Fibroblast of gingiva (primary cell): ENCODE data around the gene MS4A15.
"Not testable (repeated sequence)": the region's sequence is repeated elsewhere in the genome, so short reads cannot be mapped to it uniquely, and the experiment has no call there.

Experiments
- DNase-seq: peaks from one replicate; pipeline ENCODE4 v3.0.0-alpha.2; 2011; ENCODE audit warnings: low read depth

Gene MS4A15

DNA sequence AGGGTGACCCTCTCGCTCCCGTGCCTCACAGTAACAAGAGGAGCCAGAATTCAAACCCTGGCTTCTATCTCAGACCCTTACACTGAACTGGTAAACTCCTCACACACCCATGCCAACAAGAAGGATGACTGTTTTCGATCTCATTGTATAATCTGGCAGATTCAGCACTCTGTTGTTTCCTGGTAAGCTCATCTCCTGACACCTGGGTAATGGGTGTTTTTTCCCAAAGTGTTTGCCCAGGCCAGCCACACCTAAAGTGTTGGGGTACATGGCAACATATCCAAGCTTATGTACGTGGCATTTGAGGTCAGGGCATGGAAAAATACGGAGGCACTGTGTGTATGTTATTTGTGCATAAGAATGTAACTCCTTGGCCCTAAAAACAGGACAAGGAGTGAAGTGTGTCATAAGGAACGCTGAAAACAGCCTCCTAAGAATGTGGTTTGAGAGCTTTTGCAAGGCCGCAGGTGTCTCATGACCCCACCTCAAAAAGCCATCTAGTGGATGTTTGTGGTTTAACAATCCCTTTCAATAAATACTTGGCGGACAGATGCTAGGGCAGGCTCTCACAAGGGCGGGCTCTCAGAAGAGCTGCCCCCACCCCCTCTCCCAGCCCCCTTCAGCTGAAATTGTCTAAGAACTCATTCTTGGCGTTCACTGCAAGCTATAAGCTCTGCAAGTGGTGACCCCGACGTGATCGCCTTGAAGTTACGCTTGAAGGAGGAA is at the start of gene MS4A15:
TSS of gene MS4A15 (plus strand) at position 561 of the 726 bp plus-strand sequence. CDS start 6,867 bp downstream, outside the sequence.
- DNase-seq, result no peak

- no peak for DNase-seq
Observed at GRCh38 chr11:60706931-60707330, 49.7 kb upstream of the MS4A15 start.

- DNase-seq, result no peak
Observed at GRCh38 chr11:60710482-60710881, 46.2 kb upstream of the MS4A15 start.

DNA sequence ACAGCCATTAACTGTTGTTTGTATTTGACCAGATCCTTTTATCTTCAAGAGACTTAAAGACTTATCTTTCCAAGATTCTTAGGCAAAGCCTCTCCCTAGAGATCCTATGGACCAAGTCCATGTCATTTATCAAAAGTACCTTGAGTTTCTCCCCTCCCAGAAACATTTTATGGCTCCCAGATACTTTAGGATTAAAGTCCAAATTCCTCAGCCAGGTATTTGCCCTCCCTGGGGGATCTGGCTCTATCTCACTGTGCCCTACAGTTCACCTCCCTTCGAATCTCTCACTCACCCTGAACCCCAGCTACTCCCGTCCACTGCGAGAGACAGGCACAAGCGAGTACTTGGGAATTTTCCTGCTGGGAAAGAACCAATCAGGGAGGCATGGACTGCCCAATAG is 45.4 kb upstream of the MS4A15 start:
- DNase-seq, result no peak

GRCh38 chr11:60713423-60713822 is 43.2 kb upstream of the MS4A15 start:
- DNase-seq, result not testable (repeated sequence)

DNA sequence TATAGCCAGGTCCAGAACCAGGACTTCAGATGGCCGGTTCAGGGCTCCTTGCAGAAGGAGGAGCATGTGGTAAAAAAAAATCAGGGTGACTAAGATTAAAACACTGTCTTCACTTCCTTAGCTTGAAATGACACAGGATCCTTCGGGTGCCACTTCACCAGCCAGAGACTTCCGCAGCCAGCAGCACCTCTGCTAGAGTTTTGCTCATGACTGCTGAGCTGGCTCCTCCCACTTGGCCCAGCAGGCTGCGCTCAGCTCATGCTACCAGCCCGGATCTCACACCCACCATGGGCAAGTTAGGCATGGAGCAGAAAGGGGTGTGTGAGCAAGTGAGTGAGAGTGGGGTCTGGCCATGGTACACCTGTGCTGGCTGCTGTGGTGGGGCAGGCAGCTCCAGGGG is 38.7 kb upstream of the MS4A15 start:
- no peak for DNase-seq

GRCh38 chr11:60718524-60719316 is 37.9 kb upstream of the MS4A15 start:
- DNase-seq, result no peak

DNA sequence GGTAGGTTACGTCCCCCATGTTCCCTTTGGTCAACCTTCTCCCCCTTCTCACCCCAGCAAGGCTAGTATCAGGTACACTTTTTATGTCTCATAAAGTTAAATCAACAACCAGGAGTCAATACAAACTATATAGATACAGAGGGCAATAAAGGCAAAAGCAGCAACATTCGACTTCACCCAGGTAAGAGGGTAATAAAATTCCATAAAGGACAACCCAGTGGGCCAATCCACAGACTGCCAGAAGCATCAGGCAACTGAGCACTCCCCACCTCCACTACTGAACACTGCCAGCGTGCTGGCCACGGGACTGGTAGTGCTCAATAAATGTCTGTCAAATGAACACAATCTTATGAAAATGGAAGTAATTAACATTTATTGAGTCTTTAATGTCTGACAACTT is 37.3 kb upstream of the MS4A15 start:
- DNase-seq, result no peak

GRCh38 chr11:60720460-60720859 is 36.2 kb upstream of the MS4A15 start:
- DNase-seq, result no peak

GRCh38 chr11:60724420-60724819 is 32.2 kb upstream of the MS4A15 start, which contains the start of gene MS4A18:
Gene MS4A18, plus strand, starts transcription at chr11:60724720.
- DNase-seq, result no peak

- DNase-seq, result no peak
Observed at GRCh38 chr11:60725592-60725991, 31.1 kb upstream of the MS4A15 start.

GRCh38 chr11:60731586-60731985 is 25.1 kb upstream of the MS4A15 start:
- DNase-seq, result no peak

DNA sequence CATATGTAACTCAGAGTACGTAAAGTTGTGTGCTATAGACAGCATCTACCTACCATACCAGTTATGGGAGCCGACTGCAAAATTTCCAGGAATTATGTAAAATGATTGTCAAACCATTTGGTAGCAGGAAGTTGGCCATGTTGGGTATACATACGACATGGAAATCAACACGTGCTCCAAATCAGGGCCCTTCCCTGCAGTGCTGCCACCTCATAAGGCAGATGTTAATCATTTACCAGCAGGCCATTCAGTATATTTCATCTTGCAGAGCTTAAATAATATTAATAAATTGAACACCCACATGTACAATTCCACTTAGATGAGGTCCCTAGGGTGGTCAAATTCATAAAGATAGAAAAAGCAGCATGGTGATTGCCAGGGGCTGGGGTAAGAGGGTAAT is 22.4 kb upstream of the MS4A15 start:
- no peak for DNase-seq

GRCh38 chr11:60739114-60739513 is 17.6 kb upstream of the MS4A15 start:
- no peak for DNase-seq

DNA sequence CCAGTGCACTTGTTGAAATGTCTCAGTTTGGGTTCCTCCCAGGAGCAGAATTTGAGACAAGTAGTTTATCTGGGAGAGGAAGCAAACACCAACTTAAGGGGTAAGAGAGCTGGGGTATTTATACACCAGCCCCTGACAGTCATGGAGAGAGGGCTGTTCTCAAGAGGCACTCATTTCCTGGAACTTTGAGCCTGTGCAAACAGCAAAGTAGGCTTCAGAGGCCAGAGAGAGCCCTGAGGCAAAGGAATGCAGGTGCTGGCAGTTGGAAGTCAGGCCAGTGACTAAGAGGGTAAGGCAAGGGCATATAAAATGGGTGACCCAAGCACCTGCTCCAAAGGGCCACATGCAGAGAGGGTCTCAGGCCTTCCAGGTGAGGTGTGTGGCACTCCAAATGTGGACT is 16.1 kb upstream of the MS4A15 start:
- DNase-seq, result no peak

- no peak for DNase-seq
Observed at GRCh38 chr11:60741421-60741820, 15.2 kb upstream of the MS4A15 start.

DNA sequence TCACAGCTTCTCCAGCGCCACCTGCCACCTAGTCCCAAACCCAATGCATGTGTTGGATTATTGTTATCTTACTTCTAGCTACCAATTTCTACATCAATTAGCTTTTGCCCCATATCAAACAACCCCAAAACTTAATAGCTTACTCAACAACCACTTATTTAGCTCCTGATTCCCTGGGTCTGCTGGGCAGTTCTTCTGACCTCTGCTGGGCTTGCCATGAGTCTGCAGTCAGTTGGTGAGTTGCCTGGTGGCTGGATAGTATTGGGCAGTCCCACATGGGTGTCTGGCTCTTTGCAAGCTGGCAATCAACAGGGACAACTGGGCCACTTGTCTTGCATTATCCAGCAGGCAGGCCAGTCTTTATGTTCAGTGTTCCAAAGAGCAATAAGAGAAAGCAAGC is 13.6 kb upstream of the MS4A15 start:
- DNase-seq, result no peak

GRCh38 chr11:60744114-60744513 is 12.6 kb upstream of the MS4A15 start:
- no peak for DNase-seq

- DNase-seq, result no peak
Observed at GRCh38 chr11:60747359-60747873, 9.3 kb upstream of the MS4A15 start.

- no peak for DNase-seq
Observed at GRCh38 chr11:60748225-60748624, 8.4 kb upstream of the MS4A15 start.

DNA sequence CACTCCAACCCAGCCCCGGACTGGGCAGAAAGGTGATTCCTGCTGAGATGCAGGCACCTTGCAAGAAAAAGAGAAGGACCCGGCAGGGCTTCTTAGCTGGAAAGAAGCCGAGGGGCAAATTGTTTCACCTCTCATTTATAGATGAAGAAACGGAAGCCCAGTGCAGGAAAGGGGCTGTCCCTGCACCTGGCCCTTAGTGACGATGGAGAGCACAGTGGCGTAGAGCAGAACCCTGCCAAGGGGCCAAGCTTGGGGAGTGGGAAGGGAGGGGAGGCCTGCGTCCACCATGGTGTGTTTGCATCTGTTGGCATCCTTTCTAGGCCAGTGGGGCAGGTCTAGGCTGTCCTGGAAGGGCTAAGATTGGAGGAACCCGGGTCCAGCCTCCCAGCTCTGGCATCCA is 7.8 kb upstream of the MS4A15 start:
- no peak for DNase-seq

DNA sequence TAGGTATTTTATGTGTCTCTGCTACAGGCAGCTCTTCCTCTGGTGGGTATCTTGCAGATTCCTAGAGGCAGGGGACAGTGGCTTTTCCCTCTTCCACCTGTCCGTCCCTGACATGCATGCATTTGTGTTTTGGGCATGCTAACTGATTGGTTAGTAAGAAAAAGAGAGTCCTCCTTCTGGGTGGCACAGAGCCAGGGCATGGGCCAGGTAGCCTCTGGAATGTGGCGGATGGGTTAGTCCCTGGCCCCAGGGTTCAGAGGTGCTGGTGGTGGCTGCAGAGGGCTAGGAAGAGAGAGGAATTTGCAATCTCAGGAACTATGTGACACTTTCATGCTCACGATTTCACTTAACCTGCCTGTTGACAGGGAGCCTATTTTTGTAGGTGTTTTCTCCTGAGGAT is 5.8 kb upstream of the MS4A15 start:
- DNase-seq, result no peak

DNA sequence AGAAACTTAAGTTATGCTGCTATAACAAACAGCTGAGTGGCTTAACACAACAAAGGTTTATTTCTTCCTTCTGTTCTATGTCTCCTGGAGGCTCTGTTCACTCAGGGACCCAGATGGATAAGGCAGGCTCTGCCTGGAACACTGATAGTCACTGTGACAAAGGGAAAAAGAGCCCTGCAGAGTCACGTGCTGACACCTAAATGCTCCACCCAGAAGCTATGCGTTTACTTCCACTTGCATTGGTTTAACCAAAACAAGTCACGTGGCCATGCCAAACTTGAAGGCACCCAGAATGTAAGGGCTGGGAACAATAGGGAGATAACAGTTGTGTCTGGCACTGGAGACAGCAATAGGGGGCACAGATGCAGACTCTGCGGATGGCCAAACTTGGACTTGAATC is 3.4 kb upstream of the MS4A15 start:
- no peak for DNase-seq
